HG02970 (cell line): ENCODE data around the gene GNAO1.

Source experiments
- ATAC-seq: cut with Tn5 transposase; IDR thresholded peaks from one replicate; pipeline ENCODE4 v1.9.1; 2021; ENCODE audit warnings: mild to moderate bottlenecking, moderate library complexity, moderate number of reproducible peaks; ENCODE audit not compliant: unreplicated experiment, low FRiP score

Gene GNAO1

GRCh38 chr16:56356276-56357240, 165.3 kb downstream of the GNAO1 start:
- peak; percentile 81 for ATAC-seq

GRCh38 chr16:56357241-56357764, 166.0 kb downstream of the GNAO1 start:
- ATAC-seq, result no peak

GRCh38 chr16:56357765-56358322, 166.6 kb downstream of the GNAO1 start:
- ATAC-seq, result no peak

- no peak for ATAC-seq
Measured at GRCh38 chr16:56360117-56361008, 169.1 kb downstream of the GNAO1 start.

GRCh38 chr16:56362057-56362655, 170.9 kb downstream of the GNAO1 start:
- no peak for ATAC-seq

GRCh38 chr16:56362706-56363105, 171.4 kb downstream of the GNAO1 start:
- ATAC-seq, result no peak

GRCh38 chr16:56363181-56363716, 172.0 kb downstream of the GNAO1 start:
- no peak for ATAC-seq

GRCh38 chr16:56363781-56364565, 172.7 kb downstream of the GNAO1 start:
- ATAC-seq, result no peak

- ATAC-seq, result no peak
Measured at GRCh38 chr16:56364865-56365264, 173.6 kb downstream of the GNAO1 start.

- ATAC-seq, result no peak
Measured at GRCh38 chr16:56365552-56365951, 174.3 kb downstream of the GNAO1 start.

GRCh38 chr16:56366945-56367344, 175.7 kb downstream of the GNAO1 start:
- no peak for ATAC-seq

- no peak for ATAC-seq
Measured at GRCh38 chr16:56367764-56368163, 176.5 kb downstream of the GNAO1 start.

- ATAC-seq, result no peak
Measured at GRCh38 chr16:56368545-56368944, 177.3 kb downstream of the GNAO1 start.

GRCh38 chr16:56369202-56369601, 177.9 kb downstream of the GNAO1 start:
- ATAC-seq, result no peak

- ATAC-seq, result no peak
Measured at GRCh38 chr16:56370185-56370874, 179.0 kb downstream of the GNAO1 start.

GRCh38 chr16:56370875-56371659, 179.8 kb downstream of the GNAO1 start:
- no peak for ATAC-seq

GRCh38 chr16:56371660-56371937, 180.3 kb downstream of the GNAO1 start:
- no peak for ATAC-seq

GRCh38 chr16:56372013-56372634, 180.8 kb downstream of the GNAO1 start:
- no peak for ATAC-seq
